OCI-LY1 (cell line): ENCODE data around the gene CTNNA2.

Experiments used
- H2AFZ ChIP-seq: fragments of 200-600 bp; sonication (generic), shearing (Covaris generic); 2 replicates; pipeline ENCODE4 v1.6.0; 2014; ENCODE audit warnings: antibody characterized with exemption, mild to moderate bottlenecking, low read length
- H3F3A ChIP-seq: fragments of 200-600 bp; sonication (generic), shearing (Covaris generic); 2 replicates; pipeline ENCODE4 v1.6.0; 2014; ENCODE audit warnings: mild to moderate bottlenecking, antibody characterized with exemption, low read length, moderate library complexity; ENCODE audit not compliant: insufficient read depth
- H3K27ac ChIP-seq: fragments of 200-600 bp; sonication (generic); 2 replicates; pipeline ENCODE4 v1.5.1; 2014; ENCODE audit warnings: low read length, mixed run types, mild to moderate bottlenecking, low read depth; ENCODE audit not compliant: poor library complexity, severe bottlenecking
- H3K27me3 ChIP-seq: fragments of 200-600 bp; sonication (generic); 2 replicates; pipeline ENCODE4 v1.6.0; 2014; ENCODE audit warnings: antibody characterized with exemption, mild to moderate bottlenecking, low read length, moderate library complexity; ENCODE audit not compliant: insufficient read depth
- H3K36me3 ChIP-seq: fragments of 200-600 bp; sonication (generic); 2 replicates; pipeline ENCODE4 v1.6.1; 2014; ENCODE audit warnings: mild to moderate bottlenecking, antibody characterized with exemption, low read length, moderate library complexity, mixed read lengths; ENCODE audit not compliant: insufficient read depth
- H3K4me1 ChIP-seq: fragments of 200-600 bp; sonication (generic); 2 replicates; pipeline ENCODE4 v1.5.1; 2014; ENCODE audit warnings: mild to moderate bottlenecking, low read length, moderate library complexity; ENCODE audit not compliant: insufficient read depth, severe bottlenecking
- H3K4me2 ChIP-seq: fragments of 200-600 bp; sonication (generic), shearing (Covaris generic); 2 replicates; pipeline ENCODE4 v1.6.1; 2014; ENCODE audit warnings: low read length
- H3K4me3 ChIP-seq: fragments of 200-600 bp; sonication (generic); 2 replicates; pipeline ENCODE4 v1.5.1; 2014; ENCODE audit warnings: low read length, low read depth, mild to moderate bottlenecking, mixed read lengths; ENCODE audit not compliant: poor library complexity, severe bottlenecking
- H3K79me2 ChIP-seq: fragments of 200-600 bp; shearing (Covaris generic); 2 replicates; pipeline ENCODE4 v1.6.1; 2016; ENCODE audit warnings: mixed run types, low read length, mixed read lengths; ENCODE audit not compliant: insufficient read depth
- H3K9ac ChIP-seq: fragments of 200-600 bp; sonication (generic), shearing (Covaris generic); 2 replicates; pipeline ENCODE4 v1.6.1; 2014; ENCODE audit warnings: mild to moderate bottlenecking, low read length, mixed read lengths
- H3K9me2 ChIP-seq: fragments of 200-600 bp; sonication (generic), shearing (Covaris generic); 2 replicates; pipeline ENCODE4 v1.6.1; 2014; ENCODE audit warnings: low read depth, mild to moderate bottlenecking, low read length, mixed read lengths
- H3K9me3 ChIP-seq: fragments of 200-600 bp; shearing (Covaris generic); 2 replicates; pipeline ENCODE4 v1.6.1; 2014; ENCODE audit warnings: low read length, mixed read lengths
- H4K20me1 ChIP-seq: fragments of 200-600 bp; sonication (generic), shearing (Covaris generic); 2 replicates; pipeline ENCODE4 v1.6.0; 2016; ENCODE audit warnings: mild to moderate bottlenecking, low read length; ENCODE audit not compliant: insufficient read depth
- CTCF ChIP-seq: fragments of 200-600 bp; sonication (generic), shearing (Covaris generic); IDR thresholded peaks from 2 replicates; pipeline ENCODE4 v1.5.1; 2017; ENCODE audit warnings: mild to moderate bottlenecking, antibody characterized with exemption, low read length, moderate library complexity, mixed read lengths
- EZH2 ChIP-seq: fragments of 200-600 bp; sonication (generic), shearing (Covaris generic); IDR thresholded peaks from 2 replicates; pipeline ENCODE4 v1.8.0; 2017; ENCODE audit warnings: borderline replicate concordance, mixed run types, mild to moderate bottlenecking, antibody characterized with exemption, low read length, moderate library complexity, mixed read lengths

CTNNA2 gene

GRCh38 chr2:79910643-79911042 lies 397.8 kb downstream of the CTNNA2 start:
- Histone ChIP-seq H4K20me1 (no peaks in the 10 kb centered on the region), H2AFZ (no peak overlapping the region), H3K9me3 (no peaks in the 10 kb centered on the region), H3K36me3 (no peaks in the 10 kb centered on the region), H3K27ac (no peak overlapping the region), H3K4me1 (no peaks in the 10 kb centered on the region), H3F3A (no peaks in the 10 kb centered on the region), H3K9ac (no peak overlapping the region), H3K4me3 (no peak overlapping the region), H3K9me2 (no peaks in the 10 kb centered on the region), H3K4me2 (no peak overlapping the region), H3K79me2 (no peaks in the 10 kb centered on the region), H3K27me3 (no peaks in the 10 kb centered on the region)
- TF ChIP-seq CTCF (no peak), EZH2 (no peak)

DNA sequence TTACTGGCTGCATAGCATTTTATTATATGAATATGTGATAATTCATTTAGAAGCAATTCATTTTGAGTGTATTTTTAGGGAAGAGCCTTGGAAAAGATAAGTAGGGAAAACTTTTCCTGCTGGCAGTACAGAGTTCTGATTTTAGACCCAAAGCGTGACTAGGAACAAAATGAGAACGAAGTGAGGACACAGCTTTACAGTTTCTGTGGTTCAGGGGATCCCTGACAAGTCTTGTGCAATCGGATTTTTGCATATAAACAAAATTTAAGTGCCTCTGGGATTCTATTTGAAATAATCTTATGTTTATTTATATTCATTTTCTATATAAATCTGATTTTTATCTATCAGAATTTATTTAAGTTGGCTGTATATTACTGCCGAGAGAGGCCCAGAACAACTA lies 402.6 kb downstream of the CTNNA2 start:
- no peaks in the 10 kb centered on the region for H3K36me3 ChIP-seq
- no peak overlapping the region for H3K9ac ChIP-seq
- H3K79me2 ChIP-seq, result no peaks in the 10 kb centered on the region
- H3K4me2 ChIP-seq, result no peak overlapping the region
- no peak overlapping the region for H2AFZ ChIP-seq
- H4K20me1 ChIP-seq, result no peaks in the 10 kb centered on the region
- TF ChIP-seq CTCF (no peak), EZH2 (no peak)
- H3F3A ChIP-seq, result no peaks in the 10 kb centered on the region
- no peaks in the 10 kb centered on the region for H3K4me1 ChIP-seq
- H3K4me3 ChIP-seq, result no peak overlapping the region
- H3K9me3 ChIP-seq, result no peaks in the 10 kb centered on the region
- no peaks in the 10 kb centered on the region; the same call in 1 of the 2 replicates for H3K27me3 ChIP-seq
- no peaks in the 10 kb centered on the region for H3K9me2 ChIP-seq
- H3K27ac ChIP-seq, result no peak overlapping the region

DNA sequence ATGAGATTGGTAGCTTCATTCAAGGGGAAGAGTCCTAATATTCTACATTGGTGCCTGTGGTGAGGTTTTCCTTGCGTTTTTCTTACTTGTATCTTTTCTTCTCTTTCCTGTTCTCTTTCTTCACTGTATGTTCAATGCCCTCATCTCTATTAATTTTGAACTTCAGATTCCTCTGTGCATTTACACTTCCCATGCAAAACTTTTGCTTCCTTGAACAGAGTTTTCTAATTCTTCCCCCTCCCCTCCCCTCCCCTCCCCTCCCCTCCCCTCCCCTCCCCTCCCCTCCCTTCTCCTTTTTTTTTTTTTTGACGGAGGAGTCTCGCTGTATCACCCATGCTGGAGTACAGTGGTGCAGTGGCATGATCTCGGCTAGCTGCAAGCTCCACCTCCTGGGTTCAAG lies 403.4 kb downstream of the CTNNA2 start:
- no peak overlapping the region for H3K4me2 ChIP-seq
- H3K79me2 ChIP-seq, result no peaks in the 10 kb centered on the region

More for the DNA sequence above, 403.4 kb downstream of the CTNNA2 start:
- no peak overlapping the region for H2AFZ ChIP-seq
- H3K4me3 ChIP-seq, result no peak overlapping the region
- H3K27ac ChIP-seq, result no peak overlapping the region
- H3K9ac ChIP-seq, result no peak overlapping the region
- H3K9me2 ChIP-seq, result no peaks in the 10 kb centered on the region
- no peaks in the 10 kb centered on the region for H3K36me3 ChIP-seq
- no peaks in the 10 kb centered on the region for H4K20me1 ChIP-seq
- no peaks in the 10 kb centered on the region for H3K9me3 ChIP-seq
- H3F3A ChIP-seq, result no peaks in the 10 kb centered on the region
- no peaks in the 10 kb centered on the region for H3K4me1 ChIP-seq
- TF ChIP-seq EZH2, result no peak
- TF ChIP-seq CTCF, result no peak
- H3K27me3 ChIP-seq, result no peaks in the 10 kb centered on the region; the same call in 1 of the 2 replicates
